DLD1 (cell line): Measurements from ENCODE around the gene ZBTB22.
"Not testable (repeated sequence)": the region's sequence is repeated elsewhere in the genome, so short reads cannot be mapped to it uniquely, and the experiment has no call there.

Experiments
- in situ Hi-C: cut with HindIII; loops from 2 replicates; pipeline ENCODE4 v1.10.0; 2017; ENCODE audit warnings: low sequenced_read_pairs

Gene ZBTB22

GRCh38 chr6:33317669-33318425 is at the start of gene ZBTB22:
Gene ZBTB22, minus strand, starts transcription at chr6:33317744. Its CDS starts 828 bp downstream, at chr6:33316916.
- in situ Hi-C loops = no loop called here

- in situ Hi-C loops = no loop called here
Observed at GRCh38 chr6:33367009-33367714, 49.6 kb upstream of the ZBTB22 start.

GRCh38 chr6:33365206-33365971 is 47.8 kb upstream of the ZBTB22 start:
- in situ Hi-C loops = not testable (repeated sequence)

GRCh38 chr6:33364475-33365205 is 47.1 kb upstream of the ZBTB22 start:
- in situ Hi-C loops = not testable (repeated sequence)

- in situ Hi-C loops = not testable (repeated sequence)
Observed at GRCh38 chr6:33363486-33363885, 45.9 kb upstream of the ZBTB22 start.

- in situ Hi-C loops = no loop called here
Observed at GRCh38 chr6:33359331-33359730, 41.8 kb upstream of the ZBTB22 start.

GRCh38 chr6:33357160-33357871 is 39.8 kb upstream of the ZBTB22 start:
- in situ Hi-C loops = not testable (repeated sequence)

- in situ Hi-C loops = no loop called here
Observed at GRCh38 chr6:33356295-33356694, 38.8 kb upstream of the ZBTB22 start.

GRCh38 chr6:33355860-33356259 is 38.3 kb upstream of the ZBTB22 start:
- in situ Hi-C loops = not testable (repeated sequence)

GRCh38 chr6:33347816-33348215 is 30.3 kb upstream of the ZBTB22 start:
- in situ Hi-C loops = no loop called here

GRCh38 chr6:33346972-33347371 is 29.4 kb upstream of the ZBTB22 start:
- in situ Hi-C loops = not testable (repeated sequence)

- in situ Hi-C loops = no loop called here
Observed at GRCh38 chr6:33344701-33345697, 27.5 kb upstream of the ZBTB22 start.

- in situ Hi-C loops = no loop called here
Observed at GRCh38 chr6:33343953-33344611, 26.5 kb upstream of the ZBTB22 start.

- in situ Hi-C loops = not testable (repeated sequence)
Observed at GRCh38 chr6:33343606-33343952, 26.0 kb upstream of the ZBTB22 start.

GRCh38 chr6:33339193-33339592 is 21.6 kb upstream of the ZBTB22 start:
- in situ Hi-C loops = no loop called here

GRCh38 chr6:33336495-33336894 is 19.0 kb upstream of the ZBTB22 start:
- in situ Hi-C loops = no loop called here

GRCh38 chr6:33335916-33336315 is 18.4 kb upstream of the ZBTB22 start:
- in situ Hi-C loops = no loop called here

- in situ Hi-C loops = no loop called here
Observed at GRCh38 chr6:33333666-33334065, 16.1 kb upstream of the ZBTB22 start.

GRCh38 chr6:33330736-33331135 is 13.2 kb upstream of the ZBTB22 start:
- in situ Hi-C loops = no loop called here
